Kidney (tissue), 14 donors: ENCODE measurements around the gene ITPR1. TPM values are rescaled to one million over a fixed set of nuclear protein-coding genes. Genes with fewer than 3 reads are reported as not detected.
A peak's percentile ranks its signal among the peaks of the same experiment; 100 is the strongest.

Experiments used
- DNase-seq, 5 donors: peaks; one replicate each; pipeline ENCODE4 v3.0.0-alpha.2; 2013 to 2020
- FAIRE-seq: peaks from 2 replicates; lab custom pipeline; 2012; peaks lifted over from hg19 to GRCh38; lab: Jason Lieb, UNC
- H3K27ac ChIP-seq, 2 donors: one replicate each; pipeline ENCODE4 v1.7.0; 2013; ENCODE audit warnings: low read depth in 2 of 2, low read length in 2 of 2, inconsistent platforms in 1 of 2
- H3K27me3 ChIP-seq: one replicate; pipeline ENCODE4 v1.7.1; 2013; ENCODE audit warnings: low read length, inconsistent platforms; ENCODE audit not compliant: control insufficient read depth, insufficient read depth
- H3K36me3 ChIP-seq, 3 donors: one replicate each; pipeline versions ENCODE4 v1.7.0 to v1.7.1; 2013; ENCODE audit warnings: low read length in 3 of 3, control low read depth in 1 of 3, inconsistent platforms in 1 of 3; ENCODE audit not compliant: insufficient read depth in 3 of 3, control insufficient read depth in 2 of 3
- H3K4me1 ChIP-seq, 3 donors: one replicate each; pipeline versions ENCODE4 v1.7.0 to v1.7.1; 2013; ENCODE audit warnings: low read length in 3 of 3, inconsistent platforms in 1 of 3, low read depth in 1 of 3; ENCODE audit not compliant: control insufficient read depth in 2 of 3, insufficient read depth in 2 of 3
- H3K4me3 ChIP-seq, 3 donors: one replicate each; pipeline versions ENCODE4 v1.7.0 to v1.8.1; 2013; ENCODE audit warnings: low read length in 3 of 3, control low read depth in 1 of 3, inconsistent platforms in 1 of 3
- H3K9ac ChIP-seq, 3 donors: one replicate each; pipeline versions ENCODE4 v1.7.0 to v1.7.1; 2013; ENCODE audit warnings: low read length in 3 of 3, control low read depth in 1 of 3, inconsistent platforms in 1 of 3
- H3K9me3 ChIP-seq, 3 donors: one replicate each; pipeline versions ENCODE4 v1.7.0 to v1.7.1; 2013; ENCODE audit warnings: low read length in 3 of 3, control low read depth in 1 of 3, inconsistent platforms in 1 of 3; ENCODE audit not compliant: control insufficient read depth in 2 of 3, insufficient read depth in 1 of 3
- CTCF ChIP-seq: IDR thresholded peaks from 3 replicates; pipeline ENCODE4 v1.5.1; 2012; ENCODE audit warnings: mild to moderate bottlenecking, moderate library complexity, borderline replicate concordance; ENCODE audit not compliant: insufficient read depth; ENCODE audit errors: extremely low read depth
- intact Hi-C: fragments of 100-400 bp; cut with DNase I; formaldehyde crosslinking; loops from one replicate; pipeline ENCODE4 v1.11.1; 2022
- polyA plus RNA-seq: library from polyadenylated mRNA; stranded (reverse); fragments of 350-450 nt; fragmentation: Illumina TruSeq; extraction: RNeasy Lipid Tissue Mini Kit (QIAGEN cat#74804); gene quantifications from one replicate; pipeline ENCODE4 v1.2.3, GENCODE V29; 2014; ENCODE audit warnings: low read depth, low replicate concordance; ENCODE audit not compliant: insufficient read depth
- total RNA-seq: library from RNA; stranded (reverse); fragmentation: NEBNext Ultra II Directional; extraction: Animal tissue kit (Norgen Biotek cat#: 25700); gene quantifications from one replicate; pipeline ENCODE4 v1.2.1, GENCODE V29; 2021
- donor health status: control.
- donor health status: control.
- donor health status: control.
- donor health status: control.
- donor health status: control.
- donor health status: DM: yes; HTN: yes; CAD: no.
- donor health status: Normal renal cell carcinoma (clear cell type).

ITPR1 gene
- total and polyA plus RNA-seq, 2 donors from 2014 or later, result 30.2 to 81.2 TPM

DNA sequence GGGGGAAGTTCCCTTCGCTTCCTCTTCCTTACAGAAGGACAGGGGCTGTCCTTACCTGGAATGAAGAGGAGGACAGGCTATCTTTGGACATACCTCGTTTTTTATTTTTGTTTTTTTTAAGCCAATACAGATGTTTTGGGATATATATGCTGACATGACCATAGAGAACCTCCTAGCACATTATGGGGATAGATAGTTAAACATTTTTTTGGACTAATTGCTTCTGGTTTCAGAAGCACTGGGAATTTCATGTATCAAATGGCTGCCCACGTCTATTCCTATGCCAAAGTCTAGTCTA lies 247.9 kb downstream of the ITPR1 start:
- Histone ChIP-seq H3K9ac (peak overlapping the region in 1 of 3 donors; percentile 60), H3K36me3 (peaks cover 0 to 6% (median 0%) of the 10 kb centered on the region in 3 donors), H3K27ac (peak overlapping the region; percentile 90 to 92), H3K4me1 (peaks cover 0 to 20% (median 18%) of the 10 kb centered on the region in 3 donors), H3K9me3 (no peaks in the 10 kb centered on the region), H3K27me3 (no peaks in the 10 kb centered on the region), H3K4me3 (no peak overlapping the region)
- no peak for DNase-seq
- FAIRE-seq, result no peak
- TF ChIP-seq CTCF, result no peak
- intact Hi-C loops, result no loop called here

GRCh38 chr3:4741404-4742307 lies 248.5 kb downstream of the ITPR1 start:
- peaks cover 0 to 6% (median 0%) of the 10 kb centered on the region in 3 donors for H3K36me3 ChIP-seq
- FAIRE-seq (no peak), DNase-seq (peak in 1 of 5 donors; percentile 62)
- H3K9me3 ChIP-seq, result no peaks in the 10 kb centered on the region
- peak overlapping the region in 1 of 3 donors; percentile 60 for H3K9ac ChIP-seq
- H3K27ac ChIP-seq, result peak overlapping the region; percentile 90 to 92
- H3K4me3 ChIP-seq, result no peak overlapping the region
- intact Hi-C loops, result no loop called here
- TF ChIP-seq CTCF, result no peak
- no peaks in the 10 kb centered on the region for H3K27me3 ChIP-seq
- peaks cover 0 to 20% (median 19%) of the 10 kb centered on the region in 3 donors for H3K4me1 ChIP-seq

- no peak for TF ChIP-seq CTCF
- DNase-seq, result no peak
- no peak for FAIRE-seq
- H3K4me1 ChIP-seq, result peaks cover 0 to 20% (median 19%) of the 10 kb centered on the region in 3 donors
- no peaks in the 10 kb centered on the region for H3K27me3 ChIP-seq
- H3K36me3 ChIP-seq, result peaks cover 0 to 3% (median 0%) of the 10 kb centered on the region in 3 donors
- no peaks in the 10 kb centered on the region for H3K9me3 ChIP-seq
- H3K27ac ChIP-seq, result peak overlapping the region; percentile 90 to 92
- peak overlapping the region in 1 of 3 donors; percentile 60 for H3K9ac ChIP-seq
- no peak overlapping the region for H3K4me3 ChIP-seq
- intact Hi-C loops, result no loop called here
Measured at GRCh38 chr3:4742359-4742758, 249.2 kb downstream of the ITPR1 start.
